NCI-H748 treated with DMSO at 0.1 percent for 48 hours (cell line): ENCODE results near the gene DMRTA2.

Experiments
- DNase-seq: peaks from one replicate; lab custom pipeline; 2025; lab: John Stamatoyannopoulos, UW

Gene DMRTA2

DNA sequence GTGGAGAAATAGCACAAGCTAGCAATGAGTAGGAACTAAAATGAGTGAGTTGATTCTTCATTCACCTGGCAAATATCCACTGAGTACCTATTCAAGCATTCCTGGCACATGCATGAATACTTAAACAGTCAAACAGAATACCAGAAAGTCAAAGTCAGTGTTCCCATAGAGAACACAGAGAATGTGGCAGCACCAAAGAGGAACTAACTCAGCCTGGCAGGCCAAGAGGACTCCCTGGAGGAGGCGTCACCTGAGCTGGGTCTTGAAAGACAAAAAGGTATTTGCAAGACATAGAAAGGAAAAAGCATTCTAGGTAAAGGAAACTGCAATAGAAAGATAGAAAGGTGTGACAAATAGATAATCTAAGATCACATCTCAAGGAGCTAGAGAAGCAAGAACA, 49.7 kb downstream of the DMRTA2 start:
- DNase-seq = no peak

DNA sequence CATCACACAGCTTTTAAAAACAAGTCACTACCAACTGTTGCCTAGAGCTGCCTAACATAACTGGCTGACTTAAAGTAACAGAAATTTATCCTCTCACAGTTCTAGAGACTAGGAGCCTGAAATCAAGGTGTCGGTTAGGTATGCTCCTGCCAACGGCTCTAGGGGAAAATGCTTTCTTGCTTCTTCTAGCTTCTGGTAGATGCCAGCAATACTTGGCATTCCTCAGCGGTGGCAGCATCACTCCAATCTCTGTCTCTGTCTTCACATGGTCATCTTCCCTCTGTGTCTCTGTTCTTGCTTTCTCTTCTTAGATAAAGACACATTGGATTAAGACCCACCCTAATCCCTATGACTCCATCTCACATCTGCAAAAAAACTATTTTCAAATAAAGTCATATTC, 51.5 kb downstream of the DMRTA2 start:
- no peak for DNase-seq

- DNase-seq = peak; percentile 74
Measured at GRCh38 chr1:50369830-50370229, 53.4 kb downstream of the DMRTA2 start.

GRCh38 chr1:50369008-50369634, 54.1 kb downstream of the DMRTA2 start:
- no peak for DNase-seq

DNA sequence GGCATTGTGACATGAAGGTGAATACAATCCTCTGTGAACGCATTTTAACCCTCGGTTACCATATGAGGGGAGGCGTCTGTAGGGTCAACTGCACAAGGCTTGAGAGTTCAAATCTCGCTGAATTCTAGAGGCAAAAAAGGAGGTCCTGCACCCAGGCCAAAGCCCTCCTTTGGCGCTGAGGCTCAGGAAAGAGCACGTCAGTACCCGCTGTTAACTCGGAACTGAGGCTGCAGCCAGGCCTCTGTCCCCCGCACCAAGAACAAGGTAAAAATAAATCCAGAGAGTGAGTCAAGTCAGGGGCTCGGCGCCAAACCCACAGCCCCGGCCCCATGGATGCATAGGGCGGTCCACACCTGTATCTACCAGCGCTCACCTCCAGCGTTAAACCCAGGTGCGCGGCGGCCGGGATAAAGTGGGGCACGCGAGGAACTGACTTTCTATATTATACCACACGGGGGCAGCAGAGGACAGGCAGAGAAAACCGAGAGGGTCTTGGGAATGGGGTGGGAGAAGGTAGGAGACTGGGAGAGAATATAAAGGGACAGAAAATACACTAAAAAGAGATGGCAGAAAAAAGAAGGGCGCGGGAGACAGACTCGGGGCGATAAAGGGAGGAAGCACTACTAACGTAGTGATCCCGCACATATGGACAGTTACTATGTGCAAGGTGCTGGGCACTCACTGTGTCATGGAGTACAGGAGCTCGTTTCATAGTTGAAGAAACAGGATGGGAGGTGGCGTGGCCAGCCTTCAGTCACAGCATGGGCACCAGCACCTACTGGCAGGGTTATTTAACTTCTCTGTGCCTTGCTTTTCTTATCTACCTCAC, 54.9 kb downstream of the DMRTA2 start:
- peak; percentile 68 for DNase-seq
